ENCODE results near the gene MYEOV. TPM values are rescaled to one million over a fixed set of nuclear protein-coding genes. Genes with fewer than 3 reads are reported as not detected.

Gene MYEOV
- total and polyA plus RNA-seq, 10 of the 15 experiments (the other 5 are each of a cell fraction or from before 2014, with no cell fraction given) = 0.05 to 0.40 (median 0.26) TPM; not detected in 3

GRCh38 chr11:69265911-69266510 lies 27.9 kb upstream of the MYEOV start (continued):
- TF ChIP-seq E2F8 (IDR thresholded peaks at IDR 0.05; ENCODE audit: low read depth, partially characterized antibody) = no peak
- TF ChIP-seq SREBF1 (IDR thresholded peaks at IDR 0.05; ENCODE audit: low read length) = no peak
- no peak for TF ChIP-seq KAT2A (conservative IDR thresholded peaks at IDR 0.05; ENCODE audit: control insufficient read depth, low read depth, low read length)
- TF ChIP-seq E2F4 (IDR thresholded peaks at IDR 0.05; ENCODE audit: low read depth, low read length) = no peak
- TF ChIP-seq GATAD2B (conservative IDR thresholded peaks at IDR 0.05; ENCODE audit: low read depth) = no peak
- no peak for TF ChIP-seq TCF3 (IDR thresholded peaks at IDR 0.05; ENCODE audit: borderline replicate concordance, insufficient read depth, low read depth, low read length)
- no peak for TF ChIP-seq TBL1XR1 (IDR thresholded peaks at IDR 0.05; ENCODE audit: low read depth, low read length)
- TF ChIP-seq ZNF24 (IDR thresholded peaks at IDR 0.05) = no peak
- TF ChIP-seq TCF7 (IDR thresholded peaks at IDR 0.05; ENCODE audit: borderline replicate concordance) = no peak
- no peak for TF ChIP-seq MYC (IDR thresholded peaks at IDR 0.05; ENCODE audit: insufficient read depth, insufficient read length, insufficient replicate concordance, low read length, severe bottlenecking)
- no peak for TF ChIP-seq CBX3 (IDR thresholded peaks at IDR 0.05; ENCODE audit: borderline replicate concordance, low read depth)
